HUES64 (cell line): Measurements from ENCODE around the gene ACER3.

Experiments
- H3K27ac ChIP-seq: 2 replicates; pipeline ENCODE4 v1.7.0; 2013; ENCODE audit warnings: low read depth, low read length, inconsistent platforms
- H3K27me3 ChIP-seq: 2 replicates; pipeline ENCODE4 v1.6.1; 2013; ENCODE audit warnings: mild to moderate bottlenecking, low read length; ENCODE audit not compliant: insufficient read depth
- H3K36me3 ChIP-seq: 2 replicates; pipeline ENCODE4 v1.6.1; 2013; ENCODE audit warnings: mild to moderate bottlenecking, low read length; ENCODE audit not compliant: insufficient read depth
- H3K4me1 ChIP-seq: 2 replicates; pipeline ENCODE4 v1.6.1; 2013; ENCODE audit warnings: mild to moderate bottlenecking, low read length, moderate library complexity; ENCODE audit not compliant: insufficient read depth
- H3K4me3 ChIP-seq: 2 replicates; pipeline ENCODE4 v1.5.1; 2013; ENCODE audit warnings: mild to moderate bottlenecking, low read length, moderate library complexity
- H3K9ac ChIP-seq: 2 replicates; pipeline ENCODE4 v1.6.1; 2013; ENCODE audit warnings: mild to moderate bottlenecking, low read depth, low read length
- H3K9me3 ChIP-seq: 2 replicates; pipeline ENCODE4 v1.6.1; 2013; ENCODE audit warnings: low read depth, low read length; ENCODE audit not compliant: insufficient read depth
- WGBS: fragments of 150-250, 120-280 bp; methylation state at CpG from one replicate; pipeline ENCODE4 v1.1.7; 2013; ENCODE audit warnings: missing lambda C conversion rate; 5-methylcytosine and 5-hydroxymethylcytosine counted together

The ACER3 gene

GRCh38 chr11:76974179-76974891 lies 113.6 kb downstream of the ACER3 start:
- Histone ChIP-seq H3K4me3 (no peak overlapping the region), H3K27me3 (no peaks in the 10 kb centered on the region), H3K4me1 (no peaks in the 10 kb centered on the region), H3K27ac (no peak overlapping the region), H3K36me3 (peaks cover 10% of the 10 kb centered on the region; the same call in 1 of the 2 replicates), H3K9me3 (peaks cover 25% of the 10 kb centered on the region), H3K9ac (no peak overlapping the region)
- 44% methylated on average over 2 of the region's 2 CpGs for WGBS

DNA sequence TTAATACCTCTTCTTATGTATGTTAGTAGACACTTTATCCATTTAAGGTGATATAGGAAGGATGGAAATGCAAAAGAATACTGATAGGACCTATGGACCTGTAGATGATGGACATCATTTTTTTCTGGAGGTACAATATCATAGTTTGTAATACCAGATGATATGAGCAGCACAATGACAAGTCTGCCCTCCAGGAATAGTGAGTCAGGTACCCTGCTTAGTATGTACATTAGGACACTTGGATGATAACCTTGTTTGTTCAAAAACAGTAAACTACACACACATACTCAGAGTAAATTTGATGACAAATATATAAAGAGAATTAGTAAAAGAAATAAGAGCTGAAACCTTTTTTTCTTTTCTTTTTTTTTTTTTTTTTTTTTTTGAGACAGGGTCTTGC lies 114.8 kb downstream of the ACER3 start:
- H3K27me3 ChIP-seq: no peaks in the 10 kb centered on the region
- H3K9ac ChIP-seq: no peak overlapping the region

GRCh38 chr11:76977791-76978190 lies 117.1 kb downstream of the ACER3 start:
- no peak overlapping the region for H3K9ac ChIP-seq
- no peak overlapping the region for H3K4me3 ChIP-seq
- WGBS: 95% methylated on average over 8 of the region's 8 CpGs
- H3K36me3 ChIP-seq: peaks cover 10% of the 10 kb centered on the region; the same call in 1 of the 2 replicates
- H3K9me3 ChIP-seq: peaks cover 17% of the 10 kb centered on the region; the same call in 1 of the 2 replicates
- H3K4me1 ChIP-seq: no peaks in the 10 kb centered on the region
- no peak overlapping the region for H3K27ac ChIP-seq
- no peaks in the 10 kb centered on the region for H3K27me3 ChIP-seq

More for the DNA sequence above, 114.8 kb downstream of the ACER3 start:
- Histone ChIP-seq H3K36me3 (peaks cover 10% of the 10 kb centered on the region; the same call in 1 of the 2 replicates), H3K27ac (no peak overlapping the region), H3K4me1 (no peaks in the 10 kb centered on the region), H3K4me3 (no peak overlapping the region), H3K9me3 (peaks cover 25% of the 10 kb centered on the region)

DNA sequence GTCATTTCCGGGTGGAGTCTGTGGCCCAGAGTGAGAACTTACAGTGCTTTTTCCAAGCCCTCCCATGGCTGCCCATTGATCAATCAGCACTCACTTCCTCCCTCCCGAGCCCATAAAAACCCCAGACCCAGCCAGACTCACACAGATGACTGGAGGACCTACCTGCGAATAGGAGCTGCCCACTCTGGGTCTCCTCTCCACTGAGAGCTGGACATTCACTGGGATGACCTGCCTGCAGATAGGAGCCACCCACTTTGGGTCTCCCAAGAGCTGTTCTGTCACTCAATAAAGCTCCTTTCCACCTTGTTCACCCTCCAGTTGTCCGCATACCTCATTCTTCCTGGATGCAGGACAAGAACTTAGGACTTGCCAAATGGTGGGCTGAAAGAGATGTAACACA lies 117.5 kb downstream of the ACER3 start:
- Histone ChIP-seq H3K9me3 (peaks cover 17% of the 10 kb centered on the region; the same call in 1 of the 2 replicates), H3K4me1 (no peaks in the 10 kb centered on the region), H3K9ac (no peak overlapping the region), H3K4me3 (no peak overlapping the region), H3K36me3 (peaks cover 10% of the 10 kb centered on the region; the same call in 1 of the 2 replicates), H3K27me3 (no peaks in the 10 kb centered on the region), H3K27ac (no peak overlapping the region)
- 94% methylated on average over 4 of the region's 4 CpGs for WGBS

DNA sequence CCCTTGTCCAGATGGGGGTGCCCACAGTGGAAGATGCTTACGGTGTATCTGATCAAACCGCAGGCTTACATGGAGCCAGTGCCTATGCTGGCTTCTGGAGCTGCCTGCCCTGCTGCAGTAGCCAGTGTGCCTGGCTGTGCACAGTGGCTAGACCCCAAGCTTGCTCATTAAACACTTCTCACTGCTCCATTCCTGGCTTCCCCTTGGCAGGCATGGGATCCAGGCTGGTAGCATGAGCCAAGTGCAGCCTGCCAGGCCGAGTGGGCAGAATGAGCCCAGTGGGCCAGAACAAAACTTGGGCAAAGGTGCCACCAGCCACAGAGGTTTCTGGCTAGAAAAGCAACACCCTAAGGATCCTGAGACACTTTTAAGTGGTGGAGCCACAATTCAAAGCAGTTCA lies 118.1 kb downstream of the ACER3 start:
- Histone ChIP-seq H3K27ac (no peak overlapping the region), H3K9me3 (peaks cover 17% of the 10 kb centered on the region; the same call in 1 of the 2 replicates), H3K36me3 (peaks cover 10% of the 10 kb centered on the region; the same call in 1 of the 2 replicates), H3K4me1 (no peaks in the 10 kb centered on the region), H3K4me3 (no peak overlapping the region), H3K27me3 (no peaks in the 10 kb centered on the region), H3K9ac (no peak overlapping the region)
- WGBS: 95% methylated on average over 3 of the region's 3 CpGs

DNA sequence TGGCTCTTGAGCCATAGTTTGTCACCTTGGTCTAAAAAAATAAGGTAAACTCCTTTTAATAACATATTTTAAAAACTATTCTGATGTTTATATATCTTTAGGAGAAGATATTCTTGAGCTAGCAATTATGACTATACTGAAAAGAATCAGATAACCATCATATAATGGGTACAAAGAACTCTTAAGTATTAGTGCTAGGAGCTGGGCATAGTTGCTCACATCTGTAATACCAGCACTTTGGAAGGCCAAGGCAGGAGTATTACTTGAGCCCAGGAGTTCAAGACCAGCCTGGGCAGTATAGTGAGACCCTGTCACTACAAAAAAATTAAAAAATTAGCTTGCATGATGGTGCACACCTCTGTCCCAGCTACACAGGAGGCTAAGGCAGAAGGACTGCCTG lies 119.5 kb downstream of the ACER3 start:
- Histone ChIP-seq H3K27me3 (no peaks in the 10 kb centered on the region), H3K27ac (no peak overlapping the region), H3K36me3 (peaks cover 10% of the 10 kb centered on the region; the same call in 1 of the 2 replicates), H3K4me1 (no peaks in the 10 kb centered on the region), H3K9me3 (peaks cover 17% of the 10 kb centered on the region; the same call in 1 of the 2 replicates), H3K9ac (no peak overlapping the region), H3K4me3 (no peak overlapping the region)

DNA sequence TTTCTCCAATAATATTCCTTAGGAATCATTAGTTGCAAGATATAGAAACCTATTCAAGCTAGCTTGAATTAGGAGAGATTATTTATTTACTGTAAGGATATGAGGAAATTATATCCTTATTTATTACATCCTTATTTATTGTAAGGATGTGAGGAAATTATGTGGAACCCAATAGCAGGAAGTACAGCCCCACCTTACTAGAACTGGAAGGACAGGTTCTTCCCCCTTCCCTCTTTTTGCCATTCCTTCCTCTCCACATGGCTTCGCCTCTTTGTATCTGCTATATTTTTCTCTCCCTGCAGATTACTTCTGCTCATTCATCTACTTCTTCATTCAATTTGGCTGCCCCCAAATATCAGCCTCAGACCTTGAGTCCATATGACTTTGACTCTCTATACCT lies 124.0 kb downstream of the ACER3 start:
- Histone ChIP-seq H3K9ac (no peak overlapping the region), H3K36me3 (no peaks in the 10 kb centered on the region; the same call in 1 of the 2 replicates), H3K4me3 (no peak overlapping the region), H3K4me1 (no peaks in the 10 kb centered on the region), H3K9me3 (no peaks in the 10 kb centered on the region), H3K27ac (no peak overlapping the region), H3K27me3 (no peaks in the 10 kb centered on the region)
- 94% methylated on average over 1 of the region's 1 CpG for WGBS

GRCh38 chr11:76987203-76987602 lies 126.5 kb downstream of the ACER3 start:
- 95% methylated on average over 1 of the region's 1 CpG for WGBS

GRCh38 chr11:76990628-76991027 lies 129.9 kb downstream of the ACER3 start:
- Histone ChIP-seq H3K27ac (no peak overlapping the region), H3K4me3 (no peak overlapping the region), H3K4me1 (no peaks in the 10 kb centered on the region), H3K36me3 (no peaks in the 10 kb centered on the region), H3K27me3 (no peaks in the 10 kb centered on the region), H3K9ac (no peak overlapping the region), H3K9me3 (no peaks in the 10 kb centered on the region)
- WGBS: 83% methylated on average over 1 of the region's 1 CpG

More at GRCh38 chr11:76987203-76987602, 126.5 kb downstream of the ACER3 start:
- Histone ChIP-seq H3K9ac (no peak overlapping the region), H3K4me1 (no peaks in the 10 kb centered on the region), H3K27me3 (no peaks in the 10 kb centered on the region), H3K27ac (no peak overlapping the region), H3K9me3 (no peaks in the 10 kb centered on the region), H3K4me3 (no peak overlapping the region), H3K36me3 (no peaks in the 10 kb centered on the region)

- no peaks in the 10 kb centered on the region for H3K9me3 ChIP-seq
- H3K4me3 ChIP-seq: no peak overlapping the region
- peaks cover 6% of the 10 kb centered on the region; the same call in 1 of the 2 replicates for H3K4me1 ChIP-seq
- H3K27ac ChIP-seq: no peak overlapping the region
- H3K27me3 ChIP-seq: no peaks in the 10 kb centered on the region
- H3K9ac ChIP-seq: no peak overlapping the region
- no peaks in the 10 kb centered on the region for H3K36me3 ChIP-seq
These were observed 134.4 kb downstream of the ACER3 start for GRCh38 chr11:76995081-76995576.

- Histone ChIP-seq H3K27ac (no peak overlapping the region), H3K27me3 (no peaks in the 10 kb centered on the region), H3K9me3 (no peaks in the 10 kb centered on the region), H3K9ac (no peak overlapping the region), H3K36me3 (no peaks in the 10 kb centered on the region), H3K4me3 (no peak overlapping the region), H3K4me1 (peaks cover 6% of the 10 kb centered on the region; the same call in 1 of the 2 replicates)
- WGBS: 100% methylated on average over 1 of the region's 1 CpG
These were observed 136.8 kb downstream of the ACER3 start for GRCh38 chr11:76997512-76997911.
